PC-3 (cell line): ENCODE data around the gene PRR14. TPM values are rescaled to one million over a fixed set of nuclear protein-coding genes. Genes with fewer than 3 reads are reported as not detected.
"Not testable (repeated sequence)": the region's sequence is repeated elsewhere in the genome, so short reads cannot be mapped to it uniquely, and the experiment has no call there.

Source experiments
- ATAC-seq: fragments of 200-7000 bp; cut with Tn5 transposase; 2 replicates; pipeline ENCODE4 v1.9.1; 2020; ENCODE audit warnings: mild to moderate bottlenecking, moderate library complexity
- BruUV-seq: library from RNA; stranded (reverse); fragments of 400-500 nt; replicated peaks from 2 replicates; lab custom pipeline; 2021; lab: Mats Ljungman, UMichigan
- CTCF ChIA-PET: fragments of 300-600 bp; sonication (Branson Sonifier 250); formaldehyde crosslinking; loops from one replicate; lab custom pipeline; 2022; ENCODE audit warnings: antibody characterized with exemption; lab: Charles Lee
- POLR2A ChIA-PET: fragments of 300-600 bp; sonication (Branson Sonifier 250); formaldehyde crosslinking; loops from one replicate; lab custom pipeline; 2022; ENCODE audit warnings: antibody characterized with exemption; ENCODE audit not compliant: unreplicated experiment; lab: Charles Lee
- DNase-seq: peaks from one replicate; pipeline ENCODE4 v3.0.0-alpha.2; 2015
- H2AFZ ChIP-seq: fragments of 300-600 bp; sonication (generic); 2 replicates; pipeline ENCODE4 v1.6.0; 2016; ENCODE audit warnings: antibody characterized with exemption, low read length
- H3F3A ChIP-seq: fragments of 300-600 bp; sonication (generic); one replicate; pipeline ENCODE4 v1.6.0; 2017; ENCODE audit warnings: antibody characterized with exemption, low read length, control low read depth, mild to moderate bottlenecking; ENCODE audit not compliant: unreplicated experiment
- H3K27ac ChIP-seq: fragments of 300-600 bp; sonication (generic); 2 replicates; pipeline ENCODE4 v1.5.1; 2016; ENCODE audit warnings: mild to moderate bottlenecking, low read length
- H3K27me3 ChIP-seq: fragments of 300-600 bp; sonication (generic); 2 replicates; pipeline ENCODE4 v1.6.1; 2016; ENCODE audit warnings: low read length, mixed read lengths
- H3K36me3 ChIP-seq: fragments of 300-600 bp; sonication (generic); 2 replicates; pipeline ENCODE4 v1.6.1; 2016; ENCODE audit warnings: low read depth, mixed run types, low read length, mixed read lengths
- H3K4me1 ChIP-seq: fragments of 300-600 bp; sonication (generic); 2 replicates; pipeline ENCODE4 v1.5.1; 2016; ENCODE audit warnings: low read length; ENCODE audit not compliant: insufficient read depth
- H3K4me2 ChIP-seq: fragments of 300-600 bp; sonication (generic); 2 replicates; pipeline ENCODE4 v1.6.0; 2016; ENCODE audit warnings: low read length
- H3K4me3 ChIP-seq: fragments of 300-600 bp; sonication (generic); 2 replicates; pipeline ENCODE4 v1.5.1; 2016; ENCODE audit warnings: mild to moderate bottlenecking, low read length, mixed read lengths
- H3K79me2 ChIP-seq: fragments of 300-600 bp; sonication (generic); 2 replicates; pipeline ENCODE4 v1.6.1; 2017; ENCODE audit warnings: low read length, mixed read lengths
- H3K9ac ChIP-seq: fragments of 300-600 bp; sonication (generic); 2 replicates; pipeline ENCODE4 v1.6.0; 2016; ENCODE audit warnings: mild to moderate bottlenecking, low read length
- H3K9me2 ChIP-seq: fragments of 300-600 bp; sonication (generic); replicated peaks from 2 replicates; pipeline ENCODE4 v1.6.1; 2016; ENCODE audit warnings: mixed run types, low read length, mixed read lengths
- H3K9me3 ChIP-seq: fragments of 300-600 bp; sonication (generic); 2 replicates; pipeline ENCODE4 v1.6.1; 2016; ENCODE audit warnings: low read length, mixed read lengths
- H4K20me1 ChIP-seq: fragments of 300-600 bp; sonication (generic); 2 replicates; pipeline ENCODE4 v1.6.1; 2016; ENCODE audit warnings: low read length, mixed read lengths
- EZH2 ChIP-seq: fragments of 300-600 bp; sonication (generic); IDR thresholded peaks from one replicate; pipeline ENCODE4 v1.6.1; 2017; ENCODE audit warnings: antibody characterized with exemption, mild to moderate bottlenecking, low read length; ENCODE audit not compliant: unreplicated experiment
- EZH2phosphoT487 ChIP-seq: fragments of 300-600 bp; sonication (generic); IDR thresholded peaks from 2 replicates; pipeline ENCODE4 v1.6.1; 2018; ENCODE audit warnings: mild to moderate bottlenecking, antibody characterized with exemption, low read length, borderline replicate concordance
- intact Hi-C: fragments of 100-400 bp; cut with micrococcal nuclease; formaldehyde crosslinking; loops from 2 replicates; pipeline ENCODE4 v1.9.0; 2023
- total RNA-seq: library from RNA; depleted of rRNA; stranded (reverse); fragments of >200 nt; gene quantifications from 2 replicates; pipeline ENCODE4 v1.2.3, GENCODE V29; 2014
- TF ChIP-seq, protein P1 (sequence below): fragments of 300-600 bp; sonication (generic); conservative IDR thresholded peaks from 2 replicates; pipeline ENCODE4 v1.5.1; 2017; ENCODE audit warnings: antibody characterized with exemption, low read depth, mild to moderate bottlenecking, low read length

PRR14 gene
- total RNA-seq, 1 experiment from 2014 or later = 9.6 TPM

- peaks cover 37% of the 10 kb centered on the region for H3K79me2 ChIP-seq
- H3K9me2 ChIP-seq = no peaks in the 10 kb centered on the region
- H3K27ac ChIP-seq = peak overlapping the region; percentile 99
- DNase-seq (no peak), ATAC-seq (no peak)
- intact Hi-C loops = no loop called here
- CTCF ChIA-PET = no interaction called here
- H3F3A ChIP-seq = no peaks in the 10 kb centered on the region
- peak overlapping the region; percentile 82 for H3K4me3 ChIP-seq
- peaks cover 21% of the 10 kb centered on the region for H3K36me3 ChIP-seq
- peak overlapping the region; percentile 97 for H3K4me2 ChIP-seq
- H2AFZ ChIP-seq = no peak overlapping the region
- H3K9ac ChIP-seq = peak overlapping the region; percentile 100
- TF ChIP-seq, protein P1, sequence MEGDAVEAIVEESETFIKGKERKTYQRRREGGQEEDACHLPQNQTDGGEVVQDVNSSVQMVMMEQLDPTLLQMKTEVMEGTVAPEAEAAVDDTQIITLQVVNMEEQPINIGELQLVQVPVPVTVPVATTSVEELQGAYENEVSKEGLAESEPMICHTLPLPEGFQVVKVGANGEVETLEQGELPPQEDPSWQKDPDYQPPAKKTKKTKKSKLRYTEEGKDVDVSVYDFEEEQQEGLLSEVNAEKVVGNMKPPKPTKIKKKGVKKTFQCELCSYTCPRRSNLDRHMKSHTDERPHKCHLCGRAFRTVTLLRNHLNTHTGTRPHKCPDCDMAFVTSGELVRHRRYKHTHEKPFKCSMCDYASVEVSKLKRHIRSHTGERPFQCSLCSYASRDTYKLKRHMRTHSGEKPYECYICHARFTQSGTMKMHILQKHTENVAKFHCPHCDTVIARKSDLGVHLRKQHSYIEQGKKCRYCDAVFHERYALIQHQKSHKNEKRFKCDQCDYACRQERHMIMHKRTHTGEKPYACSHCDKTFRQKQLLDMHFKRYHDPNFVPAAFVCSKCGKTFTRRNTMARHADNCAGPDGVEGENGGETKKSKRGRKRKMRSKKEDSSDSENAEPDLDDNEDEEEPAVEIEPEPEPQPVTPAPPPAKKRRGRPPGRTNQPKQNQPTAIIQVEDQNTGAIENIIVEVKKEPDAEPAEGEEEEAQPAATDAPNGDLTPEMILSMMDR = no peak
- TF ChIP-seq EZH2phosphoT487 = no peak
- 0 out of 2 replicates have a peak, but pooled peaks cover 7% of the 10 kb centered on the region for H4K20me1 ChIP-seq
- no peaks in the 10 kb centered on the region for H3K27me3 ChIP-seq
- peaks cover 18% of the 10 kb centered on the region for H3K4me1 ChIP-seq
- no peaks in the 10 kb centered on the region for H3K9me3 ChIP-seq
- BruUV-seq = no TSS peak
- POLR2A ChIA-PET = no interaction called here
Observed at GRCh38 chr16:30699615-30700099, 48.9 kb downstream of the PRR14 start.

- DNase-seq = no peak
- ChIA-PET CTCF (no interaction called here), POLR2A (no interaction called here)
- 0 out of 2 replicates have a peak, but pooled peaks cover 7% of the 10 kb centered on the region for H4K20me1 ChIP-seq
- H3K27ac ChIP-seq = no peak overlapping the region
- H3K4me2 ChIP-seq = peak overlapping the region; percentile 97
- no peaks in the 10 kb centered on the region for H3K9me2 ChIP-seq
- H3K4me3 ChIP-seq = peak overlapping the region; percentile 82
- H3K79me2 ChIP-seq = peaks cover 37% of the 10 kb centered on the region
- intact Hi-C loops = no loop called here
- no peaks in the 10 kb centered on the region for H3K27me3 ChIP-seq
- no peak overlapping the region for H2AFZ ChIP-seq
- peak overlapping the region; percentile 100 for H3K9ac ChIP-seq
- H3F3A ChIP-seq = no peaks in the 10 kb centered on the region
- peaks cover 21% of the 10 kb centered on the region for H3K36me3 ChIP-seq
- BruUV-seq = no TSS peak
- no peaks in the 10 kb centered on the region for H3K9me3 ChIP-seq
- H3K4me1 ChIP-seq = peaks cover 18% of the 10 kb centered on the region
- no peak for ATAC-seq
- no peak for TF ChIP-seq EZH2
- no peak for TF ChIP-seq EZH2phosphoT487
- TF ChIP-seq, protein P1 = no peak
Observed at GRCh38 chr16:30700491-30700890, 49.7 kb downstream of the PRR14 start.

DNA sequence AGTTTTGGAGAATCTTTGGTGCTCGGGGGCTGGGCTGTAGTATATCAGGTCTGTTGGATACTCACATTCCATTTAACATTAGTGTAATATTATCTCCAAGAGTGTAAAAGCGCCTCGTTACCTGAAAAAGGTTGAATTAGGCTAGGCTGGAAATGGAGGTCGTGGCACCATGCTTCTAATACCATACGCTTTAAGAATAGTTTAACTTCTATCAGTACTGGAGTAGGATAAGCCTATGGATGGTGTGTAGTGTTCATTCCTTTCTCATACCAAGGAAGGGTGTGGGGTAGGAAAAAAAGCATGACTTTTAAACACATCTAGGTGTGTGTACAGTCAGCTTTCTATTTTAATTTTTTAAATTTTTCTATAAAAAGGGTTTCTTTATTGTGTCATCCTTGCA, 50.2 kb downstream of the PRR14 start:
- H3K27ac ChIP-seq = no peak overlapping the region
- H3K27me3 ChIP-seq = no peaks in the 10 kb centered on the region
- CTCF ChIA-PET = no interaction called here
- no peak overlapping the region for H2AFZ ChIP-seq
- no peak overlapping the region for H3K9ac ChIP-seq
- TF ChIP-seq EZH2 = no peak
- no peak for TF ChIP-seq EZH2phosphoT487
- TF ChIP-seq, protein P1 = no peak
- BruUV-seq = no TSS peak
- intact Hi-C loops = no loop called here
- H3K9me3 ChIP-seq = no peaks in the 10 kb centered on the region
- peak overlapping the region; percentile 97 for H3K4me2 ChIP-seq
- DNase-seq (no peak), ATAC-seq (no peak)
- POLR2A ChIA-PET = no interaction called here
- peak overlapping the region; percentile 82; the same call in 1 of the 2 replicates for H3K4me3 ChIP-seq
- peaks cover 37% of the 10 kb centered on the region for H3K79me2 ChIP-seq
- peaks cover 18% of the 10 kb centered on the region for H3K4me1 ChIP-seq
- H3K36me3 ChIP-seq = peaks cover 22% of the 10 kb centered on the region
- H4K20me1 ChIP-seq = 0 out of 2 replicates have a peak, but pooled peaks cover 7% of the 10 kb centered on the region
- H3K9me2 ChIP-seq = no peaks in the 10 kb centered on the region
- no peaks in the 10 kb centered on the region for H3F3A ChIP-seq

- POLR2A ChIA-PET, H3F3A ChIP-seq, ATAC-seq, BruUV-seq, H3K9ac ChIP-seq, H3K9me3 ChIP-seq, H3K4me3 ChIP-seq, DNase-seq, H2AFZ ChIP-seq, intact Hi-C loops, H3K4me2 ChIP-seq, CTCF ChIA-PET, H3K9me2 ChIP-seq, H3K27me3 ChIP-seq, H3K27ac ChIP-seq, H4K20me1 ChIP-seq: not testable (repeated sequence)
- H3K36me3 ChIP-seq = peaks cover 43% of the 10 kb centered on the region
- peaks cover 37% of the 10 kb centered on the region for H3K79me2 ChIP-seq
- peaks cover 13% of the 10 kb centered on the region for H3K4me1 ChIP-seq
Observed at GRCh38 chr16:30703071-30703470, 52.3 kb downstream of the PRR14 start.
